Renal cortical epithelial cell (primary cell): ENCODE data around the gene RNF225. TPM values are rescaled to one million over a fixed set of nuclear protein-coding genes. Genes with fewer than 3 reads are reported as not detected.
"Not testable (repeated sequence)": the region's sequence is repeated elsewhere in the genome, so short reads cannot be mapped to it uniquely, and the experiment has no call there.

Source experiments
- DNase-seq: peaks from one replicate; pipeline ENCODE4 v3.0.0-alpha.2; 2011; ENCODE audit warnings: low read depth
- total RNA-seq: library from RNA; depleted of rRNA; stranded (reverse); fragments of >200 nt; gene quantifications from 2 replicates; pipeline ENCODE4 v1.2.3, GENCODE V29; 2014

Gene RNF225
- total RNA-seq, 1 donor from 2014 or later: not detected

- DNase-seq: peak; percentile 81
Observed at GRCh38 chr19:58408152-58409009, 12.9 kb downstream of the RNF225 start, which contains the start of gene ZNF584. TSS of gene ZNF584 (plus strand) at chr19:58408649. CDS start at chr19:58409148, 499 bp downstream.

DNA sequence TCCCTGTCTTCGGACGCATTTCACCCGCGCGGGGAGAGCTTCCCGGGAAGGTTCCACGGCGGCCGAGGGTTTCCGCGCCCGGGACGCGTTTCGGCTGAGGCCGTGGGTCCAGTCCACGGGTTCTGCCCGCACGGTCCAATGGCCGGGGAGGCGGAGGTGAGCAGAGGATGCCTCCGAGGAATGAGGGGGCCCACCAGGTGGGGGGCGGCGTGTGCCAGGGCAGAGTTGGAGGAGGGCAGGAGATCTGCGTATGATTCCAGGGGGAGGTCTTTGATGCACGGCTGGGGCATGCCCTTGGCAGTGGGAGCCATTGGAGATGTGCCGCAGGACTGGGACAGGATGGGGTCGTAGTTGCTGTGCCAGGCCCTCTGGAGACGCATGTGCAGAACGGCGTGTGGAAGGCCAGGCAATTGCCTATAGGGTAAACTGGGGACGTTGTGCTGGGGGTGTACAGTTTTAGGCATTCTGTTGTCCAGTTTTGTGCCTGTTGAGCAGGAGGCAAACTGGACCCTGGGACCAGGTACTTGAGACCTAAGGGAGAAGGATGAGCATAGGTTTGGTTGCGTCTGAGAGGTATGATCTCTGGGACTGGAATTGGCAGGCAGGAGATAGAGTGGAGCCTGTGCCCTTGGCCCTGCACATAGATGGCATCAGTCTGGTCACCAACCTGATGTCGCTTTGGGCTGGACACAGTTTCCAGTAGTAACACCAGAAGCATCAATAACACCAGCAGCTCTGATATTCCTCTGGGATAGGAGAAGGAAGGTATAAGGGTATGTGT is 13.7 kb downstream of the RNF225 start:
- DNase-seq: no peak

DNA sequence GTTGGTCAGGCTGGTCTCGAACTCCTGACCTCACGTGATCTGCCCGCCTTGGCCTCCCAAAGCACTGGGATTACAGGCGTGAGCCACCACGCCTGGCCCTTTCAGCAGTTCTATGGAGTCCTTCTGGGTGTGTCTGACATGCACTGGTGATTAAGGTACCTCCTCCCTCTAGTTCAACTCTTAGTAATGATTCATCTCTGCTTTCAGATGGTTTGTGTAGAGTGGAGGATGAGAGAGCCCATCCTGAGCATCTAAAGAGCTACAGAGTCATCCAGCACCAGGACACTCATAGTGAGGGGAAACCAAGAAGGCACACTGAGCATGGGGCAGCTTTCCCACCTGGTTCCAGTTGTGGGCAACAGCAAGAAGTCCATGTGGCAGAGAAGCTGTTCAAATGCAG is 21.1 kb downstream of the RNF225 start:
- no peak for DNase-seq

DNA sequence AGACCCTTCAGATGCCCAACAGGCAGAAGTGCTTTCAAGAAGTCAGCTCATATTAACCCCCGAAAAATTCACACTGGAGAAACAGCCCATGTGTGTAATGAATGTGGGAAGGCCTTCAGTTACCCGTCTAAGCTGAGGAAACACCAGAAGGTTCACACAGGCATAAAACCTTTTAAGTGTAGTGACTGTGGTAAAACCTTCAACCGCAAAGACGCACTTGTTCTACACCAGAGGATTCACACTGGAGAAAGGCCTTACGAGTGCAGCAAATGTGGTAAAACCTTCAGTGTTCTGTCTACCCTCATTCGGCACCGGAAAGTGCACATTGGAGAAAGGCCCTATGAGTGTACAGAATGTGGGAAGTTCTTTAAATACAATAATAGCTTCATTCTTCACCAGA is 21.6 kb downstream of the RNF225 start:
- no peak for DNase-seq

DNA sequence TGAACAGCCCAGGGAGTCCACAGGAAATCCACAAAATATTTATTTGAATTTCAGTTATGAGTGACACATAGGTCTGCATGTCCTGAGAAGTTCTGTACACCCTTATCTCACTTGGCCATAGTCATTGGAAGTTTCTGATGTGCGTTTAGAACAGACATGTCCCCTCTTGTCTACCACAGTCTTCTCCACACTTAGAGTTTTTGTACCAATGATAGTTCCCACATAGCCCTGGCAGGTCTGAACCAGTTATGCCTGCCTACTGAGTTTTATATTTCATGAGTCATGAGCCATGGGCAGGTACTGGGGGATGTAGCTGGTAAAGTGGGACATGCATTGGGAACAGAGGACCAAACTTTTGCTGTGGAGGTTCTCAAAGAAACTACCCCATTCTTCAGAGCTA is 33.2 kb downstream of the RNF225 start:
- no peak for DNase-seq

- no peak for DNase-seq
Observed at GRCh38 chr19:58429745-58430144, 34.3 kb downstream of the RNF225 start.

DNA sequence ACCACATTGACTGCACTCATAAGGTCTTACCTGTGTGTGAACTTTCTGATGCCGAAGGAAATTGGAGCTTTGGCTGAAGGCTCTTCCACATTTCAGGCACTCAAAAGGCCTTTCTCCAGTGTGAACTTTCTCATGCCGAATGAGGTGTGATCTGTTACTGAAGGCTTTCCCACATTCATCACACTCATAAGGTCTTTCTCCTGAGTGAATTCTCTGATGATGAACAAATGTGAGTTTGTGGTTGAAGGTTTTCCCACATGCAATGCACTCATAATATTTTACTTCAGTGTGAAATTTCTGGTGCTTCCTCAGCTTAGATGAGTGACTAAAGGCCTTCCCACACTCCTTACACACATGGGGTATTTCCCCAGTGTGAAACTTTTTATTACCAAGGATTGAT is 38.8 kb downstream of the RNF225 start:
- peak; percentile 27 for DNase-seq

DNA sequence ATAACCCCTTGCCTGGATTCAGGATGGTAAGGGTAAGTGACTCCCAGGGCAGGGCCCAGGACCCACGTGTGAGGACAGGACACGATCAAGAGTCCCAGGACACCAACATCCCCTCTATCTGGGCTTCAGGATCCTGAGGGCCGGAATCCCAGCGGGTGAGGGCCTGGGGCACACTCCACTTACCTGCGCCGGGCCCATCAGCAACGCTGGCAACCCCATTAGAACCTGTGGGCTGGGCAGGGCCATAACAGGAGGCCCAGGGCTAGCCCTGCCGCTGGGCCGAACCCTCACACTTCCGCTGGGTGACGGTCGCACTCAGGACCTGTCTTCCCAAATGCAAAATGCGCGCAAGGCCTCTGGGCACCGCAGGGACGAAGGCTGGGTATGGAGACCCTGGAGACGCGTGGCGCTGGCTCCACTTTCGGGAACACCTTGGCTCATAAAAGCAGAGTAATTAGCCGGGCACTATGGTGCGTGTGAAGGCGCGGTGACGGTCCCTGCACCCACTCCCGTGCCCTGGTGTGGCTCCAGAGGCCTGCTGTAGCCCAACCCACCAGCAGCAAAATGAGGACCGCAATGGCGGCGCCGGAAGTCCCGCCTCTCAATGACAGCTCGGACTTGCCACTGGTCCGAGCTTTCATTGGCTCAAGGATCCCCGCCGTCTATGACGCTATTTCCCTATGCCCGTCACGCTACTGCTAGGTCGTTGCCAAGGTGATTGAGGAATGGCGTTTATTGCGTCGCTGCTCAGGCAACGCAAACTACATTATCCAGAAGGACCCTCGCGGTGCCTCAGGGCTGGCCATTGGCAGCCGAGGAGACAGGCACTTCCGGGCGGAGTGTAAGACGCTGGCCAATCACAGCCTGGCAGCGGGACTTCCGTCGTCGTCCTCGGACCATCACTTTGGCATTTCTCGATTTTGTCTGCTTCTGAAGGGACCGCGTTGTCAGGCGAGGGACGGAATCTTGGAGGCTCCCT is 44.4 kb downstream of the RNF225 start, which contains the start of gene ZNF132:
TSS of gene ZNF132 (minus strand) at position 578 of the 979 bp plus-strand sequence. CDS start at position 246, 332 bp downstream.
- DNase-seq: peak; percentile 100

DNA sequence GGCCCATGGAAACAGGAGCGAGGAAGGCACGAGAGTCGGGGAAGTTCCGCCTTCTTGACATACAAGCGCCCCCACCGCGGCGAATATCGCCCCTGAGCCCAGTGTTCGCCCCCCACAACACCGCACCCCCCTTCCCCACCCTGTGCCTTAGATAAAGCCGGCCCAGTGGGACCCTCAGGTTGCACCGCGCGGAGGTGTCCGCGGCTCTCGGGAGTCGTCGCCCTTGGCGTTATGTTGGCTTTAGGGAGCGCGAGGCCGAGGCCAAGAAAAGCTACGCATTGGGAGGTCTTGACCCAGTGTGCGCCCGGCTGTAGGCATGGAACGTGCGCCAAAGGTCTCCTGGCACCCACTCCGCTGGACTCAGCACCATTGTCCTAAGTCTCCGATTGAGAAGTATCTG is 45.1 kb downstream of the RNF225 start:
- DNase-seq: no peak

DNA sequence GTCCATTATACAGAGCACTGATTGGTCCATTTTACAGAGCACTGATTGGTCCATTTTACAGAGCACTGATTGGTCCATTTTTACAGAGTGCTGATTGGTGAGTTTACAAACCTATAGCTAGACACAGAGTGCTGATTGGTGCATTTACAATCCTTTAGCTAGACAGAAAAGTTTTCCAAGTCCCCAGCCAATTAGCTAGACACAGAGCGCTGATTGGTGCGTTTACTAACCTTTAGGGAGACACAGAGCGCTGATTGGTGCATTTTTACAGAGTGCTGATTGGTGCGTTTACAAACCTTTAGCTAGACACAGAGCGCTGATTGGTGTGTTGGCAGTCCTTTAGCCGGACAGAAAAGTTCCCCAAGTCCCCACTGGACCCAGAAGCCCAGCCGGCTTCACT is 47.5 kb downstream of the RNF225 start:
- not testable (repeated sequence) for DNase-seq

Other genes starting within 250 kb of the RNF225 start
- 13.0 and 21.8 TPM in 2 replicates for gene ZNF329, start 244.9 kb upstream of the RNF225 start, total RNA-seq
- 15.9 and 22.6 TPM in 2 replicates for gene ZNF274, start 212.6 kb upstream of the RNF225 start, total RNA-seq
- gene ZNF544, start 166.7 kb upstream of the RNF225 start, total RNA-seq: 53.8 and 73.3 TPM in 2 replicates
- 4.2 and 10.9 TPM in 2 replicates for gene ZNF8, start 116.7 kb upstream of the RNF225 start, total RNA-seq
- gene ERVK3-1, start 90.3 kb upstream of the RNF225 start, total RNA-seq: 37.3 and 37.6 TPM in 2 replicates
- gene ZSCAN22, start 68.7 kb upstream of the RNF225 start, total RNA-seq: 1.4 and 4.0 TPM in 2 replicates
- 6.2 TPM in 1 of 2 replicates, not detected in the other for gene A1BG, start 42.2 kb upstream of the RNF225 start, total RNA-seq
- 0.17 and 5.5 TPM in 2 replicates for gene ZNF497, start 32.9 kb upstream of the RNF225 start, total RNA-seq
- gene ZNF837, start 14.6 kb upstream of the RNF225 start, total RNA-seq: 5.9 and 6.4 TPM in 2 replicates
- 847 and 2,009 TPM in 2 replicates for gene RPS5, start 8.4 kb upstream of the RNF225 start, total RNA-seq
- gene ZNF584, start 13.0 kb downstream of the RNF225 start, total RNA-seq: 13.4 and 28.8 TPM in 2 replicates
- gene ZNF132, start 44.5 kb downstream of the RNF225 start, total RNA-seq: 3.1 and 7.6 TPM in 2 replicates
- 3.8 and 10.2 TPM in 2 replicates for gene ZNF324B, start 56.0 kb downstream of the RNF225 start, total RNA-seq
- gene ZNF324, start 71.4 kb downstream of the RNF225 start, total RNA-seq: 11.6 and 16.7 TPM in 2 replicates
- 5.4 and 11.1 TPM in 2 replicates for gene ZNF446, start 80.7 kb downstream of the RNF225 start, total RNA-seq
- gene SLC27A5, start 116.3 kb downstream of the RNF225 start, total RNA-seq: 3.5 and 7.6 TPM in 2 replicates
- 3.1 and 10.2 TPM in 2 replicates for gene ZBTB45, start 124.2 kb downstream of the RNF225 start, total RNA-seq
- gene TRIM28, start 148.4 kb downstream of the RNF225 start, total RNA-seq: 177 and 276 TPM in 2 replicates
- gene CHMP2A, start 159.4 kb downstream of the RNF225 start, total RNA-seq: 124 and 127 TPM in 2 replicates
- gene UBE2M, start 163.0 kb downstream of the RNF225 start, total RNA-seq: 39.4 and 55.4 TPM in 2 replicates
- gene MZF1, start 177.7 kb downstream of the RNF225 start, total RNA-seq: 11.6 and 30.6 TPM in 2 replicates